ENCODE results near the gene CERS4.
"Not testable (repeated sequence)": the region's sequence is repeated elsewhere in the genome, so short reads cannot be mapped to it uniquely, and the experiment has no call there.

The CERS4 gene

GRCh38 chr19:8223442-8223841, 14.3 kb downstream of the CERS4 start:
- H3K4me1 ChIP-seq (ENCODE audit: control insufficient read depth in 5 of 5, insufficient read depth in 5 of 5, low read length in 5 of 5); H3K9ac ChIP-seq (ENCODE audit: low read length in 5 of 5); H3K4me3 ChIP-seq (ENCODE audit: low read depth in 1 of 5, low read length in 5 of 5); H3K27ac ChIP-seq (ENCODE audit: low read depth, low read length); H3K9me3 ChIP-seq (ENCODE audit: control insufficient read depth in 5 of 5, low read length in 5 of 5); H3K36me3 ChIP-seq (ENCODE audit: control insufficient read depth in 5 of 5, insufficient read depth in 5 of 5, low read length in 5 of 5); H3K27me3 ChIP-seq (ENCODE audit: control insufficient read depth in 5 of 5, insufficient read depth in 4 of 5, low read length in 5 of 5): not testable (repeated sequence)

GRCh38 chr19:8224394-8225145, 15.4 kb downstream of the CERS4 start:
- Histone ChIP-seq H3K9ac (ENCODE audit: low read length in 5 of 5) (no peak overlapping the region), H3K9me3 (ENCODE audit: control insufficient read depth in 5 of 5, low read length in 5 of 5) (no peaks in the 10 kb centered on the region), H3K4me3 (ENCODE audit: low read depth in 1 of 5, low read length in 5 of 5) (peak overlapping the region in 2 of 5 donors; percentile 19), H3K27ac (ENCODE audit: low read depth, low read length) (no peak overlapping the region), H3K4me1 (ENCODE audit: control insufficient read depth in 5 of 5, insufficient read depth in 5 of 5, low read length in 5 of 5) (peaks cover 0 to 9% (median 5%) of the 10 kb centered on the region in 5 donors), H3K36me3 (ENCODE audit: control insufficient read depth in 5 of 5, insufficient read depth in 5 of 5, low read length in 5 of 5) (no peaks in the 10 kb centered on the region), H3K27me3 (ENCODE audit: control insufficient read depth in 5 of 5, insufficient read depth in 4 of 5, low read length in 5 of 5) (peaks cover 0 to 2% (median 0%) of the 10 kb centered on the region in 5 donors)

- Histone ChIP-seq H3K4me1 (ENCODE audit: control insufficient read depth in 5 of 5, insufficient read depth in 5 of 5, low read length in 5 of 5) (no peaks in the 10 kb centered on the region), H3K27ac (ENCODE audit: low read depth, low read length) (no peak overlapping the region), H3K27me3 (ENCODE audit: control insufficient read depth in 5 of 5, insufficient read depth in 4 of 5, low read length in 5 of 5) (no peaks in the 10 kb centered on the region), H3K9me3 (ENCODE audit: control insufficient read depth in 5 of 5, low read length in 5 of 5) (peaks cover 2 to 9% (median 5%) of the 10 kb centered on the region in 5 donors), H3K9ac (ENCODE audit: low read length in 5 of 5) (no peak overlapping the region), H3K36me3 (ENCODE audit: control insufficient read depth in 5 of 5, insufficient read depth in 5 of 5, low read length in 5 of 5) (no peaks in the 10 kb centered on the region), H3K4me3 (ENCODE audit: low read depth in 1 of 5, low read length in 5 of 5) (no peak overlapping the region)
Measured at GRCh38 chr19:8231073-8231604, 22.0 kb downstream of the CERS4 start.

- Histone ChIP-seq H3K27me3 (ENCODE audit: control insufficient read depth in 5 of 5, insufficient read depth in 4 of 5, low read length in 5 of 5) (no peaks in the 10 kb centered on the region), H3K9me3 (ENCODE audit: control insufficient read depth in 5 of 5, low read length in 5 of 5) (peaks cover 2 to 9% (median 5%) of the 10 kb centered on the region in 5 donors), H3K4me1 (ENCODE audit: control insufficient read depth in 5 of 5, insufficient read depth in 5 of 5, low read length in 5 of 5) (no peaks in the 10 kb centered on the region), H3K36me3 (ENCODE audit: control insufficient read depth in 5 of 5, insufficient read depth in 5 of 5, low read length in 5 of 5) (no peaks in the 10 kb centered on the region), H3K9ac (ENCODE audit: low read length in 5 of 5) (no peak overlapping the region), H3K27ac (ENCODE audit: low read depth, low read length) (no peak overlapping the region), H3K4me3 (ENCODE audit: low read depth in 1 of 5, low read length in 5 of 5) (no peak overlapping the region)
Measured at GRCh38 chr19:8233370-8233769, 24.2 kb downstream of the CERS4 start.

- H3K4me1 ChIP-seq (ENCODE audit: control insufficient read depth in 5 of 5, insufficient read depth in 5 of 5, low read length in 5 of 5) = peaks cover 0 to 22% (median 20%) of the 10 kb centered on the region in 5 donors
- H3K36me3 ChIP-seq (ENCODE audit: control insufficient read depth in 5 of 5, insufficient read depth in 5 of 5, low read length in 5 of 5) = no peaks in the 10 kb centered on the region
- H3K9ac ChIP-seq (ENCODE audit: low read length in 5 of 5) = no peak overlapping the region
- peaks cover 0 to 7% (median 0%) of the 10 kb centered on the region in 5 donors for H3K27me3 ChIP-seq (ENCODE audit: control insufficient read depth in 5 of 5, insufficient read depth in 4 of 5, low read length in 5 of 5)
- no peak overlapping the region for H3K27ac ChIP-seq (ENCODE audit: low read depth, low read length)
- peaks cover 0 to 4% (median 0%) of the 10 kb centered on the region in 5 donors for H3K9me3 ChIP-seq (ENCODE audit: control insufficient read depth in 5 of 5, low read length in 5 of 5)
- no peak overlapping the region for H3K4me3 ChIP-seq (ENCODE audit: low read depth in 1 of 5, low read length in 5 of 5)
Measured at GRCh38 chr19:8237026-8237425, 27.9 kb downstream of the CERS4 start.

- H3K4me1 ChIP-seq (ENCODE audit: control insufficient read depth in 5 of 5, insufficient read depth in 5 of 5, low read length in 5 of 5) = peaks cover 0 to 23% (median 21%) of the 10 kb centered on the region in 5 donors
- H3K27ac ChIP-seq (ENCODE audit: low read depth, low read length) = no peak overlapping the region
- peaks cover 0 to 1% (median 0%) of the 10 kb centered on the region in 5 donors for H3K36me3 ChIP-seq (ENCODE audit: control insufficient read depth in 5 of 5, insufficient read depth in 5 of 5, low read length in 5 of 5)
- no peak overlapping the region for H3K4me3 ChIP-seq (ENCODE audit: low read depth in 1 of 5, low read length in 5 of 5)
- H3K9me3 ChIP-seq (ENCODE audit: control insufficient read depth in 5 of 5, low read length in 5 of 5) = peaks cover 2 to 9% (median 6%) of the 10 kb centered on the region in 5 donors
- H3K27me3 ChIP-seq (ENCODE audit: control insufficient read depth in 5 of 5, insufficient read depth in 4 of 5, low read length in 5 of 5) = peaks cover 0 to 7% (median 0%) of the 10 kb centered on the region in 5 donors
- H3K9ac ChIP-seq (ENCODE audit: low read length in 5 of 5) = peak overlapping the region in 1 of 5 donors; percentile 10
Measured at GRCh38 chr19:8238251-8238650, 29.1 kb downstream of the CERS4 start.

- Histone ChIP-seq H3K4me3 (ENCODE audit: low read depth in 1 of 5, low read length in 5 of 5) (peak overlapping the region in 2 of 5 donors; percentile 18 to 34), H3K27me3 (ENCODE audit: control insufficient read depth in 5 of 5, insufficient read depth in 4 of 5, low read length in 5 of 5) (peaks cover 0 to 7% (median 0%) of the 10 kb centered on the region in 5 donors), H3K9ac (ENCODE audit: low read length in 5 of 5) (no peak overlapping the region), H3K9me3 (ENCODE audit: control insufficient read depth in 5 of 5, low read length in 5 of 5) (peaks cover 2 to 12% (median 10%) of the 10 kb centered on the region in 5 donors), H3K4me1 (ENCODE audit: control insufficient read depth in 5 of 5, insufficient read depth in 5 of 5, low read length in 5 of 5) (peaks cover 0 to 23% (median 21%) of the 10 kb centered on the region in 5 donors), H3K27ac (ENCODE audit: low read depth, low read length) (no peak overlapping the region), H3K36me3 (ENCODE audit: control insufficient read depth in 5 of 5, insufficient read depth in 5 of 5, low read length in 5 of 5) (peaks cover 0 to 3% (median 0%) of the 10 kb centered on the region in 5 donors)
Measured at GRCh38 chr19:8239528-8240273, 30.5 kb downstream of the CERS4 start.

- Histone ChIP-seq H3K27me3 (ENCODE audit: control insufficient read depth in 5 of 5, insufficient read depth in 4 of 5, low read length in 5 of 5) (peaks cover 0 to 7% (median 0%) of the 10 kb centered on the region in 5 donors), H3K4me1 (ENCODE audit: control insufficient read depth in 5 of 5, insufficient read depth in 5 of 5, low read length in 5 of 5) (peaks cover 0 to 23% (median 21%) of the 10 kb centered on the region in 5 donors), H3K9ac (ENCODE audit: low read length in 5 of 5) (peak overlapping the region in 1 of 5 donors; percentile 48), H3K27ac (ENCODE audit: low read depth, low read length) (no peak overlapping the region), H3K36me3 (ENCODE audit: control insufficient read depth in 5 of 5, insufficient read depth in 5 of 5, low read length in 5 of 5) (peaks cover 0 to 3% (median 0%) of the 10 kb centered on the region in 5 donors), H3K4me3 (ENCODE audit: low read depth in 1 of 5, low read length in 5 of 5) (peak overlapping the region in 2 of 5 donors; percentile 18 to 34), H3K9me3 (ENCODE audit: control insufficient read depth in 5 of 5, low read length in 5 of 5) (peaks cover 2 to 12% (median 10%) of the 10 kb centered on the region in 5 donors)
Measured at GRCh38 chr19:8240274-8241229, 31.4 kb downstream of the CERS4 start.

GRCh38 chr19:8241646-8242045, 32.5 kb downstream of the CERS4 start:
- no peak overlapping the region for H3K9ac ChIP-seq (ENCODE audit: low read length in 5 of 5)
- H3K4me1 ChIP-seq (ENCODE audit: control insufficient read depth in 5 of 5, insufficient read depth in 5 of 5, low read length in 5 of 5) = peaks cover 0 to 23% (median 21%) of the 10 kb centered on the region in 5 donors
- peaks cover 2 to 12% (median 10%) of the 10 kb centered on the region in 5 donors for H3K9me3 ChIP-seq (ENCODE audit: control insufficient read depth in 5 of 5, low read length in 5 of 5)
- peaks cover 0 to 3% (median 0%) of the 10 kb centered on the region in 5 donors for H3K36me3 ChIP-seq (ENCODE audit: control insufficient read depth in 5 of 5, insufficient read depth in 5 of 5, low read length in 5 of 5)
- H3K27me3 ChIP-seq (ENCODE audit: control insufficient read depth in 5 of 5, insufficient read depth in 4 of 5, low read length in 5 of 5) = peaks cover 0 to 7% (median 0%) of the 10 kb centered on the region in 5 donors
- H3K4me3 ChIP-seq (ENCODE audit: low read depth in 1 of 5, low read length in 5 of 5) = no peak overlapping the region
- no peak overlapping the region for H3K27ac ChIP-seq (ENCODE audit: low read depth, low read length)

Measured in subcutaneous abdominal adipose tissue (tissue), 5 donors.